ENCODE results near the gene TBKBP1.

Gene TBKBP1

DNA sequence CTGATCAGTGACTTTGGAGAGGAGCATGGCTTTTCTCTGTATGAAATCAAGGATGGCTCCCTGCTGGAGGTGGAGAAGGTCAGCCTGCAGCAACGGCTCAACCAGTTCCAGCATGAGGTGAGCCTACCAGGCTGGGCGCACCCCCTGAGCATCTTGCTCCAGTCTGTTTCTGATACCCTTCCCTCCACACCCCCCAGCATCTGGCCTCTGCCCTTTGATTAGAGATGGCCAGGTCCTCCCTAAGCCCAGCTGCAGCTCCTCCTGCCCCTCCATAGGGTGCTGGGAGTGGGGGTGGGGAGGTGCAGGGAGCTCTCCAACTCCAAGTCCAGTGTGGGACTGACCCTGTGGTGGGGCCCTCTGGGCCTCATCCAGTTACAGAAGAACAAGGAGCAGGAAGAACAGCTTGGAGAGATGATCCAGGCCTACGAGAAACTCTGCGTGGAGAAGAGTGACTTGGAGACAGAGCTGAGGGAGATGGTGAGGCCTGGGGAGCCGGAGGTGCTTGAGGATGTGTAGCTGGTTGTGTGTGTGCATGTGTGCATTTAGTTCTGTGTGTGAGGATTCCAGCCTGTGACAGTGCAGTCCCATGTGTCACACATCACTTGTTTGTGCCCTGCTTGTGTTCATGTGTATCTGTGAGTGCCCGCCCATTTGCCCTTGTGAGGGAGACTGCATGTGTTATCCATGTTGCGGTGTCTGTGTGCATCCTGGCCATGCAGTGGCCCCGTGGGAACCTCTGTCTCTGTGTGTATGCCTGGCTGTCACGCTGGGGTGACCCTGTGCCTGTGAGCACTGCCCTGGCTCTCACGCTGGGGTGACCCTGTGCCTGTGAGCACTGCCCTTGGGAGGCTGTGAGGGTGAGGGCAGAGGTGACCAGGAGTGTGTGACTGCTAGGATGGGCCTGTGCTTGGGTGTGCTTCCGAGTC is 3.0 kb downstream of the TBKBP1 start:
- no peak for DNase-seq (ENCODE audit: extremely low spot score, insufficient read length, low read depth)
- peak; percentile 54 for FAIRE-seq

DNA sequence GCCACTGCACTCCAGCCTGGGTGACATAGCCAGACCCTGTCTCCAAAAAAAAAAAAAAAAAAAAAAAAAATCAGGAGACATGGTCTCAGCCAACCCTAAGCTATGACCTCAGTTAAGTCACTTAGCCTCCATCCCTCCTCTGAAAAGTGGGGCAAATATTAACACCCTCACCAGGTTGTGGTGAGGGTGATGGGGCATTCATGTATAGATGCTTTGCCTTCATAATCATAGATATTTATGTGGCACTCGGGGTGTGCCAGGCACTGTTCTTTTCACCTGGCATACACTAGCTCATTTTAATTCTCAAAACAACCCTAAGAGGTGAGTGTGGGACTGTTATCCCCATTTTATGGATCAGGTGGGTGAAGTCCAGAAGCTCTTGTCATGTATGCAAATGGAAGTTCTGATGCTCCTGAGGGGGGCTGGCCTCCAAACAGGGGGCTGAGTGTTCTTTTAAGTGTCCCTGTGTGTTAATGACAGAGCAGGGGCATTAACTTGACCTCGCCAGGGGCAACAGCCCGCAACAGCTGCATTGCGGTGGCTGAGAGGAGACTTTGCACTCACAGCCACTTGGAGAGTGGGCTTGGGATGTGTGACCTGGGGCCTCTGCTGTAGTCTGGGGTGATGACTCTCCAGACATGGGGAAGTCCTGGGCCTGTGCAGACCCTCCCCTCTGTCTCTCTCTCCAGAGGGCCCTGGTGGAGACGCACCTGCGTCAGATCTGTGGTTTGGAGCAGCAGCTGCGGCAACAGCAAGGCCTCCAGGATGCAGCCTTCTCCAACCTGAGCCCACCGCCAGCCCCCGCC is 4.1 kb downstream of the TBKBP1 start:
- FAIRE-seq (no peak), DNase-seq (ENCODE audit: extremely low spot score, insufficient read length, low read depth) (no peak)

DNA sequence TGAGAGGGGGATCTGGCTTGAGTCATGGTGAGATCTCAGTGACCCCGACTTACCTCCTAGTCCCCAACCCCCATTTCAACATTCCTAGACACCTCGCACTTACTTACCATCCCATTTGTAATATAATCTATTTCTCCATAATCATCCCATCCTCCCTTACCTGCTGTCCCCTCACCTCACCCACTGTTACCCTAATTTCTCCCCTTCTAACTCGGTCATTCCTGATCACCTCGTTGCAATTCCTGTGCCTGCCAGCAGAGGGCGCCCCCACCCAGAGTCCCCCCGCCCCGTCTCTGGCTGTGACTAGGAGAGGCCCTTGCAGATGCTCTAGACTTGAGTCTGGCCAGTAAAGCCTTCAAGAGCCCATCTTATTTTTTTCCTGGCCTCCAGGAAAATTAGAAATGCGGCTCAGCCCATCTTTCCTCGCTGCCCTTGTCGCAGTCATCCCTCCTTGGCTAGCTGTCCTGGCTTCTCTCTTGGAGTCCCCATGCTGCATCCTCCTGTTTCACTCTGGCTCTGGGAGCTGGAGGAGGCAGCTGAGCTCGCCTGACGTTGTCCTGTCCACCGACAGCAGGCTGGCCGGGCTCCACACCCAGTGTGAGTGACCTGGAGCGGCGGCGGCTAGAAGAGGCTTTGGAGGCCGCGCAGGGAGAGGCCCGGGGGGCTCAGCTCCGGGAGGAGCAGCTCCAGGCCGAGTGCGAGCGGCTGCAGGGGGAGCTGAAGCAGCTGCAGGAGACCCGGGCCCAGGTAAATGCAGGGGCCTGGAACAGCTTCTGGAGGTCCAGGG is 5.0 kb downstream of the TBKBP1 start:
- FAIRE-seq (peak; percentile 91), DNase-seq (ENCODE audit: extremely low spot score, insufficient read length, low read depth) (peak; percentile 81)

DNA sequence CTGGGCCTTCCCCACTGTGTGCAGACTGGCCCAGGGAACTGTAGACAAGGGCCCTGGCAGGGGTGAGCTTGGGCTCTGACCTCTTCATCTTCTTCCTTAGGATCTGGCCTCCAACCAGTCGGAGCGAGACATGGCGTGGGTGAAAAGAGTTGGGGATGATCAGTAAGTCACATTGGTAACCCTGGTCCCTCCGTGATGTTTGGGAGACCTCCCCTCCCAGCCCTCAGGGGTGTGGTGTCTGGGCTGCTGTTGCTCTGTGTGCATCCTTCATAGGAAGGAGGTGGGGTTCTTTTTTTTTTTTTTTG is 5.5 kb downstream of the TBKBP1 start:
- FAIRE-seq (no peak), DNase-seq (ENCODE audit: extremely low spot score, insufficient read length, low read depth) (no peak)

DNA sequence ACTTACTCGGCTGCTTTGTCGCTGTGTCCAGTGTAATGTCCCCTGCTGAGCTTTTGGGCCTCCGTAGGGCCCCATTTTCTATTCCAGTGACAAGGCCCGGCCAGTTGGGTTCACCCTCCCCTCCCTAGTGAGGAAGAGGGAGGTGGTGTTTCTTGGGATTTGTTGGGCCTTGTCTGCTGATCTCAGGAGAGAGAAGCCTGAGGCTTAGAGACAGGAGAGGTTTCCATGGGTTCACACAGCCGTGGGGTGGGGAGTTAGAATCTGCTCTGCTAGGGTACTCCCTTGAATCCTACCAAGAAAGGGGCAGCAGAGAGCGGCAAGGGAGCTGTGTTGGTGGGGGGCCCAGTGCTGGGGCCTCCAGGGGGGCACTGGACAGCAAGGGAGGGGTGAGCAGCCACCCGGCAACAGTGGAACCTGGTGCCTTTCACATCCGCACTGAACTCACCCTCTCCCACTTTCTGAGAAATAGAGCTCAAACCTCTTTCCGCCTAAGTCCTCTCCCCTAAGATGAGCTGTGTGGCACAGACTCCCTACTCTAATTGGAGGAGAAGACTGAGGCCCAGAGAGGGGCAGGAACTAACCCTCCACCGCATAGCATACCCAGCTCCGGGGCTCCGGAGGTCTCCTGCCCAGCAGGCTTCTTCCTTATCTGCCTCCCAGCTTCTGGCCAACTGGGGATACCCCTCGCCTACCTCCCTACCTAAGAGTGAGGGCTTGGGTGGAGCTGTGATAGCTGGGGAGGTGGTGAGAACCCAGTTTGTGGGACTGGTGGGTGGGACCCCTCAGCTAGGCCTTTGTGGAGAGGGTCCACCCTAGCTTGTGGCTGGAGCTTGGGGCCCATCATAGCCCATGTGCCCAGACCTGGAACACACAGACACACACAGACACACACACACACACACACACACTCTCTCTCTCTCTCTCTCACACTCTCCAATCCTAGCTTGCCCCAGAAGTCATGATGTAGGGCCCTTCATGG is 6.8 kb downstream of the TBKBP1 start:
- FAIRE-seq (peak; percentile 65), DNase-seq (ENCODE audit: extremely low spot score, insufficient read length, low read depth) (no peak)

DNA sequence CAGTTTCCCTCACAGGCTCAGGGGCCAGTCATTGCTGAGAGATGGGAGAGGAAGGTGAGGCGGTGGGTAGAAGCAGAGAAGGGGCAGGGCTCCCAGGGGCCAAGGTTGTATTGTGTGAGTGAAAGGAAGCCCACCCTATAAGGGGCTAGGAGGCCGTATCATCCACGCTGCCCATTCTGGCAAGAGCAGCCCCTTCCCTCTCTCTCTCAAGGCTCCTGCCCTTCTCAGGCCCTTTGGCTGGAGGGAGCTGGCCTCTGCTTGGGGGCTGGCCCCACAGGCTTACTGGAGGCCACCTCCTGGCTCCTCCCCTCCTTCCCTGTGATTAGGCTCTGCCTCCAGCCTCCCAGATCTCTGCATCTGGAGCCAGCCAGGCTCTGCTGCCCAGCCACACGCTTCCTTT is 7.6 kb downstream of the TBKBP1 start:
- DNase-seq (ENCODE audit: extremely low spot score, insufficient read length, low read depth) (no peak), FAIRE-seq (no peak)

DNA sequence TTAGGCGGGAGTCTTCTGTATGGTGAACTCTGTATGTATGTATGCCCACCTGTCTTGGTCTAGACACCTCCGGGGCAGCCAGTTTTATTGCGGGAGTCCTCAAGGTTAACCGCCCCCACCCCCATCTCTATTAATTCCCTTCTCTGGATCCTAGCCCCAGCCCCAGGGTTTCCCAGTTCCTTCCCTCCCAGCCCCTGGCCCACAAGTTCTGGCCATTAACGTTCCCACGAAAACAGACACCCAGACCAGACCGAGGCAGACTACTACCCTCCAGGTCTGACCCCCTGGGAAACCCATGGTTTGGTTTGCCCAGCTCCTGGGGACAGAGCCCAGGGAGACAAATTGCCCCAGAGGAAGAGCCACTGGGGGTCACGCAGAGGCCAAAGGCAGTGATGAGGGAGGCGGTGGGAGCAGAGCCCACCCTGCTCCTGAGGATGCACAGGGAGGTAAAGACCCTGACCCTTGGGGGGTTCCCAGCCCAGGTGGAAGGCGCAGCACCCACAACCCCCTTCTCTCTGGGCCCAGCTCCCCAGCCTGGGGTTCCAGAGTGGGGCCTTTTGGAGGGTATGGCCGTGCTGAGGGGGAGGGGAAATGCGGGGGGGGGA is 8.5 kb downstream of the TBKBP1 start:
- DNase-seq (ENCODE audit: extremely low spot score, insufficient read length, low read depth) (no peak), FAIRE-seq (no peak)

DNA sequence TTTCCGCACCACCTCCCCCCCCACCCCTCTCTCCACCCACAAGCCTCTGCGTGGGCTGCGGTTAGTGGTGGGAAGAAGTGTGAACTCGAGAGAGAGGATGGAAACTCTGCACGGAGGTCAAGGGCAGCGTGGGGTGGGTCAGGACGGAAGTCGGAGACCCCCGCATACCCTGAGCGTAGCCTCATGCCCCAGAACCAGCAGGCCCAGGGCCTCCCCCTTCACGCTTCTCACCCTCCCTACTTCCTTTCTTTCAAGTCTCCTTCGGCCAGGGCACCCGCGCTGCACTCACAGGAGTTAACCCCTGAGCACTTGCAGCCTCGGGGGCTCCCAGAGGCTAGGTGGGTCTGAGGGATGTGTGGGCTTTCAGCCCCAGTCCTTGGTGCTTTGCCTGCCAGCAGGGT is 9.2 kb downstream of the TBKBP1 start:
- DNase-seq (ENCODE audit: extremely low spot score, insufficient read length, low read depth), result no peak
- FAIRE-seq, result peak; percentile 93

DNA sequence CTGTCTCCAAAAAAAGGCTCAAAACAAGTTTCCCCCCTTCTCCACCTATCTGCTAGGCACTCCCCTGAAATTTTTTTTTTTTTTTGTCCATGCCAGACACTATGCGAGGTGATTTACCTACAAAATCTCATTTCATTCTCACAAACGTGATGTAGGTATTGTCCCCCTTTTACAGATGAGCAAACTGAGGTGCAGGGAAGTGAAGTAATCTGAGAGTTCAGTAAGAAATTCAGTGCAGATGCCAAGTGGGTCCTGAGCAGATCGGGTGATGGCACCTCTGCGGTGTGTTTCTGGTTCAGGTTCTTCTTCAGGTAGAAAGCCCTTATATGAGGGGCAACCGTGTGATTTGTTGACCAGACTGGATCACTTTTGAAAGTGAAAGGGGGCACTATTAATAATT is 9.7 kb downstream of the TBKBP1 start:
- FAIRE-seq, result no peak
- DNase-seq (ENCODE audit: extremely low spot score, insufficient read length, low read depth), result no peak

DNA sequence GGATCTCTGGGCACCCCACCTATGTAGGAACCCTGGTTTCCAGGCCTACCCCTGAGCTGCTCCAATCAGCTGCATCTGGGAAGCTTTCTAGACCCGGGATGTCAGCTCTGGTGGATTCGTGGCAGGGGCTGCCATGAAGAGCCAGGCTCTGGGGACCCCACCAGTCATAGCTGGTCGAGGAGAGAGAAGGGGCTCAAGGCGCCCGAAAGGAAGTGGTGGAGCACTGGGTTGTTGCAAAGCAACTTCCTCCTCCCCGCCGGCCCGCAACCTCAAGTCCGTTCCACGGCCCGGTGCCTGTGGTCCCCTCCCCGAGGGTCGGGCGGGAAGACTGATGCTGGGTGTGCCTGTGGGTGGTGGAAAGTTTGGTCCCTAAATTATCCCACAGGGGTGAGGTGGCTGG is 10.2 kb downstream of the TBKBP1 start:
- FAIRE-seq (peak; percentile 91), DNase-seq (ENCODE audit: extremely low spot score, insufficient read length, low read depth) (no peak)

DNA sequence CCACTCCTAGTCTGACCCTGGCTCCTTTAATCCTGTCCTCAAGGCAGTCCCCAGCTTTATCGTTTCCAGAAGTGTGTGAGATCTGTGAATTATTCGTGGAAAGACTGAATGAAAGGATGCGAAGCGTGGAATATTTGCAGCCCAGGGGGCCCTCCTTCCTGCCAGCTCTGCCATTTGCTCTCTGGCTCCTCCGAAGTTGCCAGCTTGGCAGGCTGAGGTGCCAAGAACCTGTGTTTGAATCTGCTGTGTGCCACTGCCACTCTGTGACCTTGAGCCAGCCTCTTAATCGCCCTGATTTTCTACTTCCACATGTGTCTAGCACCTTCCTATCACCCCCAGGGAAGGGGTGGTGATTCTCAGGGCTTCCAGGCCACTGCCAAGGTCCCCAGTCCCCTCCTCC is 10.8 kb downstream of the TBKBP1 start:
- DNase-seq (ENCODE audit: extremely low spot score, insufficient read length, low read depth), result no peak
- no peak for FAIRE-seq

DNA sequence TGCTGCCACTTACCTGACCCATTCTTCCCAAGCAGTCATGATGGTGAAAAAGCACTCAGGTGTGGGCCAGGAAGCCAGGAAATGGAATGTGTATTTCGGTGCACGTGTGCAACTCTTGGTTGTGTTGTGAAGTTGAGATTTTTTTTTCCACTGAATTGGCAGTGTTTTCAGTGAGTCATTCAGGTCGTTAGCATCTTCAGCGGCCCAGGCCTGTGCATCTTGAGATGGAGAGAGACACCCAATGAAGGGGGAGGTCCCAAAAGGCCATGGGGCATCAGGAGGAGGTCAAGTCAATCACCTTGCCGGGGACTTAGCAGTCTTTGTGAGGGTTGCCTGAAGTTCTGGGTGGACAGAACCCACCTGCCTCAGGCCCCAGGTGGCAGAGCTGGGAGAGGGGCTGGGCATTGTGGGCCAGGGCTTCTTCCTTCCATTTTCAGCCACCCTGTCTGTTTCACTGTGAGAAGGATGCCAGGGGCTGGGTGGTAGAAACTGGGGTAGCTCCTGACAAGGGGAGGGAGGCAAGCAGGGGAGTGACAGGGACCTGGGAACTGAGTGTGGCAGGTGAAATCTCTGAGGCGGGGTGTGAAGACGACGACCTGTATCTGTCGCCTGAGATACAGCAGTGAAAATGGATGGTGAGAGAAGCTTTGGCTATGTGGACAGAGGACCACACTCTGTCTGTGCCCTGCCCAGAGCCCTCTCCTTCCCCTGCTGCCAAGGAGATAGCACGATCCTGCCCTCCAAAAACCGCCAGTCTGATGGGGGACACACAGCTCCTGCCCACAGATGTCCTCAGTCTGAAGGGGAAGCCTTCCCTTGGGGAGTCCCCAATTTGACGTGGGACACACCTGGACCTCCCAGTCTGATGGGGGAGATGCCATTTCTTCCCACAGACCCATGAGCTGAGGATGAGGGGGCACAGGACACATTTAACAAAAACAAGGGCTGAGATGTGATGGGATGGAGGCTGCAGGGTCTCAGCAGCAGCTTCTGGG is 11.9 kb downstream of the TBKBP1 start:
- FAIRE-seq, result peak; percentile 76

DNA sequence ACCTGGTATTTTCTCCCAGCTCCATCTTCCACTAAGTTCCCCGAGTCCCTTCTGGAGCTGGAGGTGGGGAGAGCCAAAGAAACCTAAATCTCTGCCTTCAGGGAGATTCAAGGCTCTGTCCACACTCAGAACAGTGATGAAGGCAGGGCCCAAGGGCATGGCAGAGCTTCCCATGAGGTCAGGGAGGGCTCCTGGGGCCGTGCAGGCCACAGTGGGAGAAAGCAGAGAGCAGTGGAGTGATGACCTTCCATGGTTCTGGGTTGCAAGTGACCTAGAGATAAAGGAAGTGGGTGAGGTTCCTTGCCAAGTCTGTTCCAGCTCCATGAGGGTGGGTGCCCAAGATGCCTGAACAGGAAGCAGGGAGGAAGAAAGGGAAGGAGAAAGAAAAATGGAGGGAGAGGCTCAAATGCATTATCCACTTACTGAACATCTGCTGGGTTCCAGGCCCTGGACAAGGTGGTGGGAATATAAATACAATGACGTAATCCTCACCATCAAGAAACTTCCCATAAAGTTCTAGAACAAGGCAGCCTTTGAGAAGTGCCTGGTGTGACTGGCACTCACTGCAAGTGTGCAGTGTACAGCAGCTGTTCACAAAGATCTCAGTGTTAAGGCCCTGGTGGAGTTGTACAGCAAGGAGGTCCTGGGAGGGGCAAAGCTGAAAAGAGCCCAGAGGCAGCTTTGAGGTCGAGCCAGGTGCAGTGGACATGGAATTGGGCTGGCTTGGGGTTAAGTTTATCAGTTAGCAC is 13.3 kb downstream of the TBKBP1 start:
- DNase-seq (ENCODE audit: extremely low spot score, insufficient read length, low read depth) (no peak), FAIRE-seq (no peak)

More for the DNA sequence above, 11.9 kb downstream of the TBKBP1 start:
- no peak for DNase-seq (ENCODE audit: extremely low spot score, insufficient read length, low read depth)

DNA sequence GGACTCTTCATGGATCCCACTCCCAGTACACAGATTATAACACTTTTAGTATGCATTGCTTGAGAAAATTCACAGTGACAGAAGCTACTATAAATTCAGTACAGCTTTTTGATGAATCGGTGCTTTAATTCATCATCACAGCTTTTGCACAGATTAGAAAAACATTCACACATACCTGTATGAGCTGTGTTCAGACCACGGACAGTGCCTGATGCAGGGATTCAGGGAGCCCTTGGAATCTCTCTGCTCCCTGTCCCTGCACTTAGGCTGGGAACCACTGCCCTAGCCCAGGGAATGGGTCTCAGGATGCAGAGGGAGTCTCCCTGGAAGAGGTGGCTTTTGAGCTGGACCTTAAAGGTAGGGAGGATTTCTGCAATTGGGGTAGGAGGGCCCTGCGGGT is 13.9 kb downstream of the TBKBP1 start:
- FAIRE-seq, result no peak

DNA sequence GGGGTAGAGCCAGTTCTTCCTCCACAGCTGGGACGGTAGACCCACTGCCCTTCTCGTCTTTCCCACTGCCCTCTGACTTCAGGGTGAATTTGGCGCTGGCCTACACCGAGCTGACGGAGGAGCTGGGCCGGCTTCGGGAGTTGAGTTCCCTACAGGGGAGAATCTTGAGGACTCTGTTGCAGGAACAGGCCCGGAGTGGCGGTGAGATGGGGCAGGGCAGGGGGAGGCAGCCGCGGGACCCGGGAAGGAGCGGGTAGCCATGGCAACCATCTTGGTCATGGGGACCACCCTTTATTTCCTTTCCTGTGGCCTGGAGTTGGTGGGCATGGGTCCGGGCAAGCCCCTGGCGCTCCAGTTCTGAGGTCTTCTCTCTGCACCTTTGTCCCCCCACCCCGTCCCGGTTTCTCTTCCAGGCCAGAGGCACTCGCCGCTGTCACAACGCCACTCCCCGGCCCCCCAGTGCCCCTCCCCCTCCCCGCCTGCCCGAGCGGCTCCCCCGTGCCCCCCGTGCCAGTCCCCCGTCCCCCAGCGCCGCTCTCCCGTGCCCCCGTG is 14.4 kb downstream of the TBKBP1 start:
- FAIRE-seq, result no peak
- DNase-seq (ENCODE audit: extremely low spot score, insufficient read length, low read depth), result no peak

More for the DNA sequence above, 13.9 kb downstream of the TBKBP1 start:
- DNase-seq (ENCODE audit: extremely low spot score, insufficient read length, low read depth), result no peak

DNA sequence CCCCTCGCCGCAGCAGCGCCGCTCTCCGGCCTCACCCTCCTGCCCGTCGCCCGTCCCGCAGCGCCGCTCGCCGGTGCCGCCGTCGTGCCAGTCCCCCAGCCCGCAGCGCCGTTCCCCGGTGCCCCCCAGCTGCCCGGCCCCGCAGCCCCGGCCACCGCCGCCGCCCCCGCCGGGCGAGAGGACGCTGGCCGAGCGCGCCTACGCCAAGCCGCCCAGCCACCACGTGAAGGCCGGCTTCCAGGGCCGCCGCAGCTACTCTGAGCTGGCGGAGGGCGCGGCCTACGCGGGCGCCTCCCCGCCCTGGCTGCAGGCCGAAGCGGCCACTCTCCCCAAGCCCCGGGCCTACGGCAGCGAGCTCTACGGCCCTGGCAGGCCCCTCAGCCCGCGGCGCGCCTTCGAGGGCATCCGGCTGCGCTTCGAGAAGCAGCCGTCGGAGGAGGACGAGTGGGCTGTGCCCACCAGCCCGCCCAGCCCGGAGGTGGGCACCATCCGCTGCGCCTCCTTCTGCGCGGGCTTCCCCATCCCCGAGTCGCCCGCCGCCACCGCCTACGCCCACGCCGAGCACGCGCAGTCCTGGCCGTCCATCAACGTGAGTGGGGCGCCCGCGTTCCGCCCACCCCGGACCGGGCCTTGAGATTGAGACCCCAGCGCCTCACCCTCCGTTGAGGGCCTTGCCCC is 15.0 kb downstream of the TBKBP1 start:
- no peak for DNase-seq (ENCODE audit: extremely low spot score, insufficient read length, low read depth)
- no peak for FAIRE-seq

Measured in GM18507 (cell line).